Adrenal gland (tissue), 12 donors: Measurements from ENCODE around the gene BTN2A1. TPM values are rescaled to one million over a fixed set of nuclear protein-coding genes. Genes with fewer than 3 reads are reported as not detected.

Source experiments
- DNase-seq, 7 donors: peaks; one replicate each; pipeline ENCODE4 v3.0.0-alpha.2; 2019 to 2020
- H3K27ac ChIP-seq, 5 donors: fragments of 200-600 bp; sonication (generic) in 4 of 5; 1 replicate in 3 of 5; 2 replicates in 2 of 5; pipeline versions ENCODE4 v1.5.1 to v1.8.0; 2016 to 2020; ENCODE audit warnings: mild to moderate bottlenecking in 1 of 5
- H3K27me3 ChIP-seq: fragments of 200-600 bp; 2 replicates; pipeline ENCODE4 v1.8.0; 2021
- H3K36me3 ChIP-seq, 2 donors: fragments of 200-600 bp; replicated peaks in 1 of 2; 1 replicate in 1 of 2; 2 replicates in 1 of 2; pipeline versions ENCODE4 v1.5.1 to v1.8.0; 2018 to 2022
- H3K4me1 ChIP-seq, 2 donors: fragments of 200-600 bp; replicated peaks in 1 of 2; 1 replicate in 1 of 2; 2 replicates in 1 of 2; pipeline versions ENCODE4 v1.5.1 to v1.8.0; 2018 to 2021
- H3K4me3 ChIP-seq, 4 donors: fragments of 200-600 bp; sonication (generic) in 3 of 4; one replicate each; pipeline ENCODE4 v1.5.1; 2016 to 2018
- H3K9me3 ChIP-seq, 3 donors: fragments of 200-600 bp; sonication (generic) in 1 of 3; replicated peaks in 1 of 3; 1 replicate in 2 of 3; 2 replicates in 1 of 3; pipeline versions ENCODE4 v1.5.1 to v1.8.0; 2016 to 2021
- CTCF ChIP-seq, 6 experiments: fragments of 450-650 bp in 4 of 6; fragments of 200-600 bp in 2 of 6; sonication (generic) in 1 of 6; IDR thresholded peaks; 1 replicate in 5 of 6; 2 replicates in 1 of 6; pipeline versions ENCODE4 v1.5.1 to v1.8.0; 2016 to 2021; ENCODE audit warnings: antibody characterized with exemption in 6 of 6, mild to moderate bottlenecking in 2 of 6, moderate library complexity in 1 of 6
- POLR2A ChIP-seq, 2 donors: fragments of 450-650 bp; IDR thresholded peaks; one replicate each; pipeline ENCODE4 v1.6.1; 2017; ENCODE audit warnings: antibody characterized with exemption in 2 of 2, mild to moderate bottlenecking in 2 of 2, moderate library complexity in 1 of 2
- WGBS, 4 donors: extraction: QIAGEN DNeasy Blood & Tissue Kit in 2 of 4; methylation state at CpG; one replicate each; pipeline versions ENCODE4 v1.1.5 to v1.1.7; 2013 to 2017; 5-methylcytosine and 5-hydroxymethylcytosine counted together
- intact Hi-C, 2 donors: fragments of 100-400 bp; cut with DNase I; formaldehyde crosslinking; loops; one replicate each; pipeline versions ENCODE4 v1.14.1 to v1.15.0; 2022 to 2023
- polyA plus RNA-seq, 3 donors: library from polyadenylated mRNA; stranded (reverse); fragments of 200-250 nt in 2 of 3; fragments of 350-450 nt in 1 of 3; fragmentation: Illumina TruSeq in 1 of 3; extraction: RNeasy Lipid Tissue Mini Kit (QIAGEN cat#74804) in 1 of 3; gene quantifications; one replicate each; pipeline ENCODE4 v1.2.3, GENCODE V29; 2013 to 2014
- total RNA-seq, 9 donors: library from RNA; depleted of rRNA in 4 of 9; stranded (reverse); fragments of >200 nt in 4 of 9; fragments of 120-200 nt in 1 of 9; fragmentation: NEBNext Ultra II Directional in 1 of 9; extraction: Animal tissue kit (Norgen Biotek cat#: 25700) in 1 of 9; gene quantifications; one replicate each; pipeline versions ENCODE4 v1.1.0 to v1.2.4, GENCODE V29; 2013 to 2023
- donor health status: healthy with polysubstance abuse.
- donor health status: Bipolar disorder and iron deficiency.
- donor health status: DM: yes; HTN: yes; CAD: no.
- donor health status: DM: no; HTN: no; CAD: no.
- donor health status: DM: no; HTN: no; CAD: no.
- donor health status: DM: yes; HTN: yes; CAD: no.

BTN2A1 gene
- total and polyA plus RNA-seq, 12 donors = 11.4 to 52.0 (median 22.5) TPM

GRCh38 chr6:26450240-26450639 lies 7.5 kb upstream of the BTN2A1 start:
- H3K4me3 ChIP-seq = no peak overlapping the region
- no peak for DNase-seq
- no peak overlapping the region for H3K27ac ChIP-seq
- WGBS, 4 donors = 82 to 98% (median 93%) methylated on average over 3 of the region's 3 CpGs
- H3K9me3 ChIP-seq = no peaks in the 10 kb centered on the region
- intact Hi-C loops = no loop called here
- H3K36me3 ChIP-seq = peaks cover 0 to 36% of the 10 kb centered on the region in 2 donors
- TF ChIP-seq CTCF (IDR thresholded peaks at IDR 0.05) = no peak
- no peak for TF ChIP-seq POLR2A (IDR thresholded peaks at IDR 0.05)
- H3K4me1 ChIP-seq = no peaks in the 10 kb centered on the region
- H3K27me3 ChIP-seq = no peaks in the 10 kb centered on the region

DNA sequence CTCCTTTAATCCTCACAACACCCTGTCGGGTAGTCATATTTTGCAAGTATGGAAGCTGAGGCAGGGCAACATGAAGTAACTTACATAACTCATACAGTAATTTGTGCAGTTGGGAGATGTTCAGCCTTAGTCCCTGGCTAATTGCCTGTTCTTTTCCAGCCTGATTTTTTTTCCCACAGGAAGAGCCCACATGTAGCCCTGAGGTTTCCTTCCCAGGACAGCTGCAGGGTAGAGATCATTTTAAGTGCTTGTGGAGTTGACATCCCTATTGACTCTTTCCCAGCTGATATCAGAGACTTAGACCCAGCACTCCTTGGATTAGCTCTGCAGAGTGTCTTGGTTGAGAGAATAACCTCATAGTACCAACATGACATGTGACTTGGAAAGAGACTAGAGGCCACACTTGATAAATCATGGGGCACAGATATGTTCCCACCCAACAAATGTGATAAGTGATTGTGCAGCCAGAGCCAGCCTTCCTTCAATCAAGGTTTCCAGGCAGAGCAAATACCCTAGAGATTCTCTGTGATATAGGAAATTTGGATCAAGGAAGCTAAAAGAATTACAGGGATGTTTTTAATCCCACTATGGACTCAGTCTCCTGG lies 5.0 kb upstream of the BTN2A1 start:
- H3K27ac ChIP-seq = no peak overlapping the region
- H3K4me3 ChIP-seq = no peak overlapping the region
- no peaks in the 10 kb centered on the region for H3K27me3 ChIP-seq
- H3K9me3 ChIP-seq = no peaks in the 10 kb centered on the region
- H3K4me1 ChIP-seq = peaks cover 0 to 7% of the 10 kb centered on the region in 2 donors
- H3K36me3 ChIP-seq = peaks cover 0 to 28% of the 10 kb centered on the region in 2 donors
- TF ChIP-seq POLR2A (IDR thresholded peaks at IDR 0.05) (no peak), CTCF (IDR thresholded peaks at IDR 0.05) (no peak)
- 75 to 93% (median 85%) methylated on average over 1 of the region's 1 CpG for WGBS, 4 donors
- no peak for DNase-seq
- intact Hi-C loops = no loop called here

GRCh38 chr6:26454631-26455030 lies 3.1 kb upstream of the BTN2A1 start:
- Histone ChIP-seq H3K36me3 (peaks cover 0 to 14% of the 10 kb centered on the region in 2 donors), H3K27me3 (no peaks in the 10 kb centered on the region), H3K9me3 (no peaks in the 10 kb centered on the region), H3K4me1 (peaks cover 0 to 19% of the 10 kb centered on the region in 2 donors), H3K4me3 (no peak overlapping the region), H3K27ac (no peak overlapping the region)
- WGBS, 4 donors = 87 to 92% (median 90%) methylated on average over 1 of the region's 1 CpG
- DNase-seq = no peak
- no peak for TF ChIP-seq POLR2A (IDR thresholded peaks at IDR 0.05)
- TF ChIP-seq CTCF (IDR thresholded peaks at IDR 0.05) = no peak
- intact Hi-C loops = no loop called here

DNA sequence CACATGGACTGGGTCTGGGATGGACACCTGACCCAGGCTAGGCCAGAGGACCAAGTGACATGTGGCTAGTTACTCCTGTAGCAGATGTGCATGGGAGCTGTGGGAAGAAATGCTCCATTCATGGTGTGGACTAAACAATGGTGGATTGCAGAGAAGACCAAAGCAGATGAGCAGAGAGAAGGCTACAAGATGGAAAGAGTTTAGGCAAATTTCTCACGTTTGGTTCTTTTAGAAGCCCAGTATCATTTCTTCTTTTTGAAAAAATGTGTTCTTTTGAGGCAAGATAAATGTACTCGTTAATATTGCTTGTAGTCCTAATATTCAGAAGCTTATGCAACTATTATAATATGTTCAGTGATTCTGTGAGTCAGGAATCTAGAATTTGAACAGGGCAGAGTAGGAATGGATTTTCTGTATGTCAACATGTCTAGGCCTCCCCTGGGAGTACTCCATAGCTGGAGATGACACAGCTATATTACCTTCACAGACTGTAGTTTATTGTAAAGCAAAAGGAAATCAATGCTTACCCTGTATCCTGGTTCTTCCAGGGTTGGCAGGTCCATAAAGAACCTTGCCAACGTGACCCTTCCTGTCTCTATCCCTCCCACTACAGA lies 2.3 kb upstream of the BTN2A1 start:
- no peaks in the 10 kb centered on the region for H3K27me3 ChIP-seq
- intact Hi-C loops = no loop called here
- DNase-seq = no peak
- H3K36me3 ChIP-seq = peaks cover 0 to 12% of the 10 kb centered on the region in 2 donors
- TF ChIP-seq CTCF (IDR thresholded peaks at IDR 0.05) = no peak
- TF ChIP-seq POLR2A (IDR thresholded peaks at IDR 0.05) = no peak
- H3K27ac ChIP-seq = no peak overlapping the region
- H3K4me1 ChIP-seq = peaks cover 6 to 27% of the 10 kb centered on the region in 2 donors
- WGBS, 4 donors = 85 to 96% (median 91%) methylated on average over 3 of the region's 3 CpGs
- no peaks in the 10 kb centered on the region for H3K9me3 ChIP-seq
- H3K4me3 ChIP-seq = no peak overlapping the region
